GM19397 (cell line): ENCODE data around the gene FAM227A.

Source experiments
- ATAC-seq: cut with Tn5 transposase; IDR thresholded peaks from one replicate; pipeline ENCODE4 v1.9.1; 2021; ENCODE audit warnings: mild to moderate bottlenecking, moderate library complexity; ENCODE audit not compliant: unreplicated experiment

Gene FAM227A

DNA sequence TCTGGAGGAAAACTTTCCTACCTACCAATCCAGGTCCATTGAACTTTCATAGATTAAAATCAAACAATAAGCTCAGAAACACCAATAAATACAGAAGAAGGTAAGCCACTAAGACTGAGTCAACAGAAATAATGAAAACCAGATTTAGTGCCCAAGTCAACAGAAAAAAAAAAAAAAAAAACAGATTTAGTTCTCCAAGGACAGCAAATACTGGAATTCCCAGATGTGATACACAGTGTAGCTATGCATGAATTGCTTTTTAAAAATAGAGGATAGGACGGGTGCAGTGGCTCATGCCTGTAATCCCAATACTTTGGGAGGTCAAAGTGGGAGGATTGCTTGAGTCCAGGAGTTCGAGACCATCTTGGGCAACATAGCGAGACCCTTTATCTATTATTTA is 101.9 kb downstream of the FAM227A start:
- no peak for ATAC-seq

DNA sequence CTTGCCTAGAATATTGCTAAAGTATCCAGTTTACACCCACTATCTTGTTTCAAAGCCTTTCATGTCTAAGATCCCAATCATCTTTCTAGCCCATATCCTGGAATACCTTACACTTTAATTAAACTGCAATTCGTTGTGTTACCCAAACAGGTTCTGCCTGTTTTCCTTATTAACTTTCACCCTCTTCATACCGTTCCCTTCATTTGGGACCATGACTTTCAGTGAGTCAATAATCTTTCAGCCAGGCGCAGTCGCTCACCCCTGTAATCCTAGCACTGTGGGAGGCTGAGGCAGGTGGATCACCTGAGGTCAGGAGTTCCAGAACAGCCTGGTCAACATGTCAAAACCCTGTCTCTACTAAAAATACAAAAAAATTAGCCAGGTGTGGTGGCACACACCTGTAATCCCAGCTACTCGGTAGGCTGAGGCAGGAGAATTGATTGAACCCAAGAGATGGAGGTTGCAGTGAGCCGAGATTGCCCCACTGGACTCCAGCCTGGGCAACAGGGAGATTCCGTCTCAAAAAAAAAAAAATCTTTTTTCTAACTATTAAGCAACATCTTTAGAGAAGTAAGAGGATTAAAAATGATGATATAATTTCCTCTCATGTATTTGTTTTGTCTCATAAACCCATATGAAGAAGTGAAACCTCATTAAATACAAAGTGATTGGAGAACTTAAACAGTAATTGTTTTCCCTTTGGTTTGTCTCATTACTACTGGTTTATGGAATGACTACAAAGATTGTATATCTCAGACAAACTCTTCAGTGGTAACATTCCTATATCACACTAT is 106.9 kb downstream of the FAM227A start:
- ATAC-seq, result no peak

DNA sequence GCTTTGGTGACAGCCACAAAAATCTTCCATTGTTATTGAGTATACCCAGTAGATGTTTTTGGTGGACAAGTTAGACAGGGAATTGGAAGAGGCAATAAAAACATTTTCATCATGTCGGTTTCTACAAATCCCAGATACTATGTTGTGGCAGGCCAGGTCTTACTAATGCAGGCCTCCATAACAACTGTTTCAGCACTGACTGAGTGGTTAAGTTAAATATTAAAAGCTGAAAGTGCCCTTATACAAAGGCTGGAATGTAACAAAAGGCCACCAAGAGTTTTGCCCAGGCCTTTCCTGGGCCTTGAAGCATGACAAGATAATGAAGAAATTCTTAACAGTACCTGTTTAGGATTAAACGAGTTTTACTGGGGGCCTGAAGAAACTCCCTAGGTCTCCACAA is 115.5 kb downstream of the FAM227A start:
- ATAC-seq, result no peak

DNA sequence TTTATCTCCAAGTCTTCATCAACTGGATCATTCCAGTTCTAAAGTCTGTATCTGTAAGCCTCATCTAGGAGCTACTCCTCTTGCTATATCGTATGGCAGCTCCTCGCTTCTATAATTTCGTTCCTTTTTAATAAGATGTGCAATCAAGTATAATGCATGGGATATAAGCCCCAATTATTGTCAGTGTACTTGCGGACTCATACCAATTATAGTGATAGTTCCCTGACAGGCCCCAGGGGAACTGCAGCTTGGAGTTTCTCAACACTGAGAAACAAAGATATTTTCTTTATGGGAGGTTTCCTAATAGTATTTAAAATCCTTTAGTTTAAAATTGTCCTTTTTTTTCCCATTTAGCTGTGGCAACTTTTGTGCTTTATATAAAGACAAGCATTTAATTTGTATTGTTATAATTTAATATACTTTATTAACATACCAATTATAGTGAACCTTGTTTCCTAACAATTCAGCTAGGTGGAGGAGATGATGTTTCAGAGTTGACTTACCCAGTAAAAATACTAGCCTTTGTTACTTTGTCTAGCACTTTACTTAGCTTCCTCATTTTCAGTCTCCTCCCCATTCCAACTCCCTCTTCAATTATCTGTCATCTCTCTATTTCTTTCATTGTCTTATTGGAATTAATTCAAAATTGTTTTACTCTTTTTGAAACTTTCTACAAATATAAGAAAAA is 124.8 kb downstream of the FAM227A start:
- no peak for ATAC-seq
